Measurements from ENCODE around the gene C18orf54.
A peak's percentile ranks its signal among the peaks of the same experiment; 100 is the strongest.
"Not testable (repeated sequence)": the region's sequence is repeated elsewhere in the genome, so short reads cannot be mapped to it uniquely, and the experiment has no call there.

The C18orf54 gene

GRCh38 chr18:54359233-54359632, 1.5 kb downstream of the C18orf54 start:
- no peak for TF ChIP-seq CTCF (IDR thresholded peaks at IDR 0.05)
- no peak for DNase-seq (ENCODE audit: low spot score)
- no peak overlapping the region for H3K27ac ChIP-seq
- H3K4me3 ChIP-seq, result peak overlapping the region; percentile 95

DNA sequence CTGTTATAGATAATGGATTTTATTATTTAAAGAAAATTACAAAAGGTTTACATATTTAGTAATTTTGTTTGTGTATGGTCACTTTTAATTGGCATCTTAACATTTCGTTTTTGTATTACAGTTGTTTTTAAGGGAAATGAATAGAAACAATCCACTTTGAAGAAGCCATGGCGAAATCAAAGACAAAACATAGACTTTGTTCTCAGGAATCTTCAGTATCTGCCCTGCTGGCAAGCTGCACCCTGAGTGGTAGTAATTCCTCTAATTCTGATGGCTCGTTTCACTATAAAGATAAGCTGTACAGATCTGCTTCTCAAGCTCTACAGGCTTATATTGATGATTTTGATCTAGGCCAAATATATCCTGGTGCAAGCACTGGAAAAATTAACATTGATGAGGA, 2.7 kb downstream of the C18orf54 start:
- no peak overlapping the region for H3K4me3 ChIP-seq
- TF ChIP-seq CTCF (IDR thresholded peaks at IDR 0.05), result no peak
- no peak for DNase-seq (ENCODE audit: low spot score)
- H3K27ac ChIP-seq, result no peak overlapping the region

DNA sequence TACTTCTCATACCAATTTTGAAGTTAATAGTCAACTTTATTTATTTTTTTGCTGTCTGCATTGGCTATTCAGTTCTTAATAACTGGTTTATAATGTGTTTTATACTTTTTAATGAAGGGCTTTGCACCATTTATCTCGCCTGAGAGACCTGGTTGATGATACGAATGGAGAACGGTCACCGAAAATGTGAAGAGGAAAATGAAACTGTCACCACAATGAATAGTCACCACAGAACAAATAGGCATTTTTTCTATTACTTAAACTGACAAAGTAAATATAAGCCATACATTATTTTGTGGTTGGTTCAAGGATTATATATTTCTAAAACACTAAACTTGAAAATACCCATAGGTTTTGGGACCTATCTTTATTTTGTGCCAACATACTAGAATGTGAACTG, 20.4 kb downstream of the C18orf54 start:
- Histone ChIP-seq H3K27ac (no peak overlapping the region), H3K4me3 (no peak overlapping the region)
- no peak for DNase-seq (ENCODE audit: low spot score)
- TF ChIP-seq CTCF (IDR thresholded peaks at IDR 0.05), result no peak

- H3K27ac ChIP-seq, result no peak overlapping the region
- no peak for TF ChIP-seq CTCF (IDR thresholded peaks at IDR 0.05)
- no peak overlapping the region for H3K4me3 ChIP-seq
- DNase-seq (ENCODE audit: low spot score), result no peak
Observed at GRCh38 chr18:54381640-54382039, 23.9 kb downstream of the C18orf54 start.

DNA sequence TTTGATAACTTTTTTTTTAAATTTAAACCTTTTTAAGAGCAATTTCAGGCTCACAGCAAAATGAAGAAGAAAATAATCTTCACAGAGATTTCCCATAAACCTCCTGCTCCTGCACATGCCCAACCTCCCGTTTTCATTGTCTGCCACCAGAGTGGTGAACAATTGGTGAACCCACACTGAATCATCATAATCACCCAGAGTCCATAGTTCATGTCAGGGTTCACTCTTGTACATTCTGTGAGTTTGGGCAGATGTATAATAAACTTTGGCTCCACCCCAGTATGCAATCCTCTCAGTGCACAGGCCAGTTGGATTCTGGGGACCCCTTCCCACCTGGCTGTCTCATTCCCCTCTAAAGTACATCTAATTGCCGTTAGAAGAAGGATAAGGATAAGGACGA, 24.4 kb downstream of the C18orf54 start:
- DNase-seq (ENCODE audit: low spot score), result no peak
- Histone ChIP-seq H3K4me3 (no peak overlapping the region), H3K27ac (no peak overlapping the region)
- TF ChIP-seq CTCF (IDR thresholded peaks at IDR 0.05), result no peak

DNA sequence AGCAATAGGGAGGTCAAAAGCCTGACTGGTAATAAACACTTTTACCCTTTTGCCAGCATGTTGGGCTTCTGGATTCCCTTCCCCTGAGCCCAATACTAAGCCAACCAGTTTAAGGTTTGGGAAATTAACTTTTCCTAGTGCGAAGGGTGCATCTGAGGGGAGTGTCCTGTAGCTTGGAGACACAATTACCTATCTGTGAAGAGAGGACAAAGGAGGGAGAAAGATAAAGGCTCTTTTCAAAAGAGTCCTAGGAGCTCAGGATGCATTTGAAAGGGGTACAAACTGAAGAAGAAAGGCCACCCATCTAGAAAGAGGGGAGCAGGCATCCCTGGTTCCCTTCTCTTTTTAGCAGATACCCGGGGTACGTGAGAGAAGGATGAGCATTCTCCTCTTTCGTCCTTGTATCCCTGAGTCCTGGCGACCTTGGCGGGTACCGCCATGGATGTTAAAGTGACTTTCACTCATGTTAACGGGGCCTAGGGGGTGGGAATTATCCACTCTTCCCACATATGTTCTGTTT, 25.1 kb downstream of the C18orf54 start:
- DNase-seq (ENCODE audit: low spot score), result no peak
- H3K27ac ChIP-seq, result no peak overlapping the region
- H3K4me3 ChIP-seq, result no peak overlapping the region
- TF ChIP-seq CTCF (IDR thresholded peaks at IDR 0.05), result no peak

DNA sequence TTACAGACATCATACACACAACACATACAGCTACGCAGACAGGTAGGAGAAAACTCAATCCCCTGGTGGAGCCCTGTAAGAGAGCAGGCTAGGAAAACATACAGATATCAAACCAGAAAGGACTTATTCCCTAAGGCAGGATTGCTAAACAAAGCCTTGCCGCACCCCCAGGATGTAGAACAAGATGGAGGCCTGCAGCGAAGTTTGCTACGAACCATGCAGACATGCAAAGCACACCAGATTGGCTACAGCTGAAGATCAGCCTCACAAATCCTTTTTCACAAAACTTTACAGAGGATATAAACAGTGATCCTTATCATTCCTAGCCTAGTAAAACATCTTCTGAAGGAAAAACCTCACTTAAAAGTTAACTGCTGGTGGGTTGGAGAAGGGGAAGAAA, 28.3 kb downstream of the C18orf54 start:
- Histone ChIP-seq H3K4me3 (no peak overlapping the region), H3K27ac (no peak overlapping the region)
- no peak for DNase-seq (ENCODE audit: low spot score)
- no peak for TF ChIP-seq CTCF (IDR thresholded peaks at IDR 0.05)

- H3K27ac ChIP-seq; DNase-seq (ENCODE audit: low spot score); H3K4me3 ChIP-seq: not testable (repeated sequence)
Observed at GRCh38 chr18:54386800-54387495, 29.2 kb downstream of the C18orf54 start.
